GM12878 (cell line): ENCODE measurements around the gene SLC22A3. TPM values are rescaled to one million over a fixed set of nuclear protein-coding genes. Genes with fewer than 3 reads are reported as not detected.

Source experiments
- ATAC-seq: fragments of 200-7000 bp; cut with Tn5 transposase; 3 replicates; pipeline ENCODE4 v1.9.1; 2020; ENCODE audit warnings: mild to moderate bottlenecking, moderate library complexity
- BruUV-seq: library from RNA; stranded (reverse); fragments of 400-500 nt; replicated peaks from 2 replicates; lab custom pipeline; 2021; lab: Mats Ljungman, UMichigan
- CTCF ChIA-PET: fragments of 300-600 bp; sonication (Branson Sonifier 250); formaldehyde crosslinking; extraction: SDS; loops from one replicate; lab custom pipeline; 2021; ENCODE audit warnings: inconsistent platforms; lab: Yijun Ruan, JAX
- POLR2A ChIA-PET: fragments of 350-600 bp; formaldehyde crosslinking; extraction: SDS; loops from one replicate; lab custom pipeline; 2021; ENCODE audit warnings: inconsistent platforms; lab: Charles Lee
- RAD21 ChIA-PET: fragments of 300-600 bp; sonication (Branson Sonifier 250); formaldehyde crosslinking; loops from one replicate; lab custom pipeline; 2023; ENCODE audit warnings: antibody characterized with exemption; ENCODE audit not compliant: unreplicated experiment; lab: Charles Lee
- SMC1A ChIA-PET: fragments of 300-600 bp; sonication (Branson Sonifier 250); formaldehyde crosslinking; loops from one replicate; lab custom pipeline; 2023; ENCODE audit not compliant: unreplicated experiment, uncharacterized antibody; lab: Charles Lee
- DNase-seq: peaks from one replicate; pipeline ENCODE4 v3.0.0-alpha.2; 2011; ENCODE audit warnings: low read depth, low spot score
- FAIRE-seq: peaks from 3 replicates; lab custom pipeline; 2011; peaks lifted over from hg19 to GRCh38; lab: Jason Lieb, UNC
- H2AFZ ChIP-seq: 2 replicates; pipeline ENCODE4 v1.6.0; 2011; ENCODE audit warnings: low read depth, low read length, control low read depth; ENCODE audit not compliant: control insufficient read depth
- H3K27ac ChIP-seq: 2 replicates; pipeline ENCODE4 v1.5.1; 2011; ENCODE audit warnings: control low read depth; ENCODE audit not compliant: control insufficient read depth, insufficient read depth
- H3K27me3 ChIP-seq, 2 experiments: replicated peaks in 1 of 2; 2 replicates each; pipeline versions ENCODE4 v1.6.0 to v1.6.1; 2011; ENCODE audit warnings: low read length in 1 of 2; ENCODE audit not compliant: control insufficient read depth in 2 of 2, insufficient read depth in 2 of 2
- H3K36me3 ChIP-seq, 2 experiments: 2 replicates each; pipeline ENCODE4 v1.5.1; 2011; ENCODE audit warnings: low read length in 1 of 2; ENCODE audit not compliant: control insufficient read depth in 2 of 2, insufficient read depth in 2 of 2
- H3K4me1 ChIP-seq: 2 replicates; pipeline ENCODE4 v1.6.1; 2011; ENCODE audit warnings: mild to moderate bottlenecking, low read length, moderate library complexity, mixed read lengths; ENCODE audit not compliant: control insufficient read depth, insufficient read depth
- H3K4me2 ChIP-seq: 2 replicates; pipeline ENCODE4 v1.6.0; 2011; ENCODE audit warnings: control low read depth; ENCODE audit not compliant: control insufficient read depth, insufficient read depth
- H3K4me3 ChIP-seq: fragments of 200-600 bp; sonication (generic); 2 replicates; pipeline ENCODE4 v1.5.1; 2016
- H3K79me2 ChIP-seq: 2 replicates; pipeline ENCODE4 v1.6.0; 2011; ENCODE audit warnings: low read length; ENCODE audit not compliant: control insufficient read depth, insufficient read depth
- H3K9ac ChIP-seq: 2 replicates; pipeline ENCODE4 v1.8.0; 2011; ENCODE audit warnings: low read length, control low read depth, mixed read lengths; ENCODE audit not compliant: control insufficient read depth, insufficient read depth
- H3K9me3 ChIP-seq: replicated peaks from 3 replicates; pipeline ENCODE4 v1.5.1; 2011; ENCODE audit warnings: mild to moderate bottlenecking, low read length; ENCODE audit not compliant: control insufficient read depth, insufficient read depth
- H4K20me1 ChIP-seq: 2 replicates; pipeline ENCODE4 v1.6.0; 2011; ENCODE audit not compliant: control insufficient read depth, insufficient read depth
- BRCA1 ChIP-seq: IDR thresholded peaks from 2 replicates; pipeline ENCODE4 v1.6.1; 2011; ENCODE audit warnings: low read depth, low read length, improper control_type of control experiment
- CEBPB ChIP-seq, 2 experiments: fragments of 150-350 bp in 1 of 2; IDR thresholded peaks; 2 replicates each; pipeline ENCODE4 v1.6.1; 2012 to 2014; ENCODE audit warnings: low read depth in 2 of 2, low read length in 2 of 2, borderline replicate concordance in 1 of 2, inconsistent platforms in 1 of 2
- CREB1 ChIP-seq: IDR thresholded peaks from 2 replicates; pipeline ENCODE4 v1.6.1; 2012; ENCODE audit warnings: low read depth, mild to moderate bottlenecking, inconsistent platforms
- EED ChIP-seq: sonication (generic); IDR thresholded peaks from 2 replicates; pipeline ENCODE4 v1.6.1; 2016; ENCODE audit warnings: antibody characterized with exemption, low read depth
- HDAC6 ChIP-seq: fragments of 200-600 bp; sonication (generic); IDR thresholded peaks from one replicate; pipeline ENCODE4 v1.8.0; 2017; ENCODE audit warnings: antibody characterized with exemption; ENCODE audit not compliant: unreplicated experiment
- LARP7 ChIP-seq: fragments of 450-650 bp; IDR thresholded peaks from 2 replicates; pipeline ENCODE4 v1.6.1; 2017; ENCODE audit warnings: mild to moderate bottlenecking
- RAD21 ChIP-seq: IDR thresholded peaks from 2 replicates; pipeline ENCODE4 v1.6.1; 2011; ENCODE audit warnings: mild to moderate bottlenecking, low read depth, low read length, moderate library complexity; ENCODE audit not compliant: insufficient read depth
- RFX5 ChIP-seq: IDR thresholded peaks from 2 replicates; pipeline ENCODE4 v1.6.1; 2011; ENCODE audit warnings: low read depth, low read length, improper control_type of control experiment
- SMAD5 ChIP-seq: IDR thresholded peaks from 2 replicates; pipeline ENCODE4 v1.6.1; 2016; ENCODE audit warnings: antibody characterized with exemption, low read depth
- STAT3 ChIP-seq: IDR thresholded peaks from 2 replicates; pipeline ENCODE4 v1.6.1; 2011; ENCODE audit warnings: low read depth, low read length, improper control_type of control experiment
- TCF3 ChIP-seq: IDR thresholded peaks from 2 replicates; pipeline ENCODE4 v1.6.1; 2012; ENCODE audit warnings: low read depth, mild to moderate bottlenecking, low read length, borderline replicate concordance; ENCODE audit not compliant: insufficient read depth
- WGBS: methylation state at CpG from one replicate; pipeline ENCODE4 v1.1.6; 2016; ENCODE audit warnings: low lambda C conversion rate; ENCODE audit not compliant: insufficient replicate concordance, insufficient coverage; ENCODE audit errors: missing lambda C conversion rate; 5-methylcytosine and 5-hydroxymethylcytosine counted together
- in situ Hi-C: fragments of 300-500 bp; cut with MboI; formaldehyde crosslinking; loops from 9 replicates; pipeline ENCODE4 v1.14.3; 2018; ENCODE audit warnings: mixed read lengths
- intact Hi-C: fragments of 100-400 bp; cut with micrococcal nuclease; formaldehyde crosslinking; loops from one replicate; pipeline ENCODE4 v1.14.2; 2022; ENCODE audit not compliant: unreplicated experiment
- polyA plus RNA-seq, 11 experiments: library from polyadenylated mRNA; depleted of rRNA in 4 of 11; unstranded in 6 of 11; stranded (reverse) in 5 of 11; fragments of >200 nt; fragmentation: Nextera tagmentation in 4 of 11; fragmentation: Illumina TruSeq in 1 of 11; extraction: Ambion mirVana in 4 of 11; extraction: Trizol in 1 of 11; gene quantifications; 1 replicate in 1 of 11; 2 replicates in 10 of 11; pipeline versions ENCODE4 v1.2.1 to v1.2.3, GENCODE V29; 2011 to 2016; ENCODE audit warnings: inconsistent platforms in 2 of 11, missing spikeins in 2 of 11, low read depth in 1 of 11
- total RNA-seq, 4 experiments: library from RNA; depleted of rRNA in 3 of 4; stranded (reverse); fragments of >200 nt in 3 of 4; fragmentation: Illumina TruSeq in 1 of 4; extraction: Trizol in 1 of 4; gene quantifications; 2 replicates each; pipeline versions ENCODE4 v1.2.1 to v1.2.3, GENCODE V29; 2013 to 2021
- TF ChIP-seq, protein P1 (sequence below): IDR thresholded peaks from 2 replicates; pipeline ENCODE4 v1.6.1; 2012; ENCODE audit warnings: improper control_type of control experiment, low read depth, low read length; ENCODE audit not compliant: insufficient replicate concordance

Gene SLC22A3
- total and polyA plus RNA-seq, 10 of the 15 experiments (the other 5 are each of a cell fraction or from before 2014, with no cell fraction given), result 0.07 to 0.15 TPM; not detected in 8

DNA sequence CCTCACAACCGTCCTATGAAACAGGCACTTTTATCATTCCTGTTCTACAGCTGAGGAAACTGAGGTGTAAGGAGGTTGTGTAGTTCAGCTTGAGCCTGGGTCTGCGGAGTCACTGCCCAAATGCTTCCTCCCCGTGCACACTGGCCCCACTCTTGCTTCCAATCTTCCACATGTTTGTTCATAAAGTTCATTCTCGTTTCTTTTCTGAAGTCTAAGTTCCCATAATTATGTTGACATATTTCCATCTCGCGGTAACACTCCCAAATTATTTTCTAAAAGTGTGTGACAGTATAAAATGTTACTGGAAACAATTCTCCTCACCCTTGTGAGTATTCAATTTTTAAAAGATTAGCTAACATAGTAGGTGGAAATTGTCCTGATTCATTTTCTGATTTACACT lies 106.9 kb downstream of the SLC22A3 start (continued):
- TF ChIP-seq, protein P1, sequence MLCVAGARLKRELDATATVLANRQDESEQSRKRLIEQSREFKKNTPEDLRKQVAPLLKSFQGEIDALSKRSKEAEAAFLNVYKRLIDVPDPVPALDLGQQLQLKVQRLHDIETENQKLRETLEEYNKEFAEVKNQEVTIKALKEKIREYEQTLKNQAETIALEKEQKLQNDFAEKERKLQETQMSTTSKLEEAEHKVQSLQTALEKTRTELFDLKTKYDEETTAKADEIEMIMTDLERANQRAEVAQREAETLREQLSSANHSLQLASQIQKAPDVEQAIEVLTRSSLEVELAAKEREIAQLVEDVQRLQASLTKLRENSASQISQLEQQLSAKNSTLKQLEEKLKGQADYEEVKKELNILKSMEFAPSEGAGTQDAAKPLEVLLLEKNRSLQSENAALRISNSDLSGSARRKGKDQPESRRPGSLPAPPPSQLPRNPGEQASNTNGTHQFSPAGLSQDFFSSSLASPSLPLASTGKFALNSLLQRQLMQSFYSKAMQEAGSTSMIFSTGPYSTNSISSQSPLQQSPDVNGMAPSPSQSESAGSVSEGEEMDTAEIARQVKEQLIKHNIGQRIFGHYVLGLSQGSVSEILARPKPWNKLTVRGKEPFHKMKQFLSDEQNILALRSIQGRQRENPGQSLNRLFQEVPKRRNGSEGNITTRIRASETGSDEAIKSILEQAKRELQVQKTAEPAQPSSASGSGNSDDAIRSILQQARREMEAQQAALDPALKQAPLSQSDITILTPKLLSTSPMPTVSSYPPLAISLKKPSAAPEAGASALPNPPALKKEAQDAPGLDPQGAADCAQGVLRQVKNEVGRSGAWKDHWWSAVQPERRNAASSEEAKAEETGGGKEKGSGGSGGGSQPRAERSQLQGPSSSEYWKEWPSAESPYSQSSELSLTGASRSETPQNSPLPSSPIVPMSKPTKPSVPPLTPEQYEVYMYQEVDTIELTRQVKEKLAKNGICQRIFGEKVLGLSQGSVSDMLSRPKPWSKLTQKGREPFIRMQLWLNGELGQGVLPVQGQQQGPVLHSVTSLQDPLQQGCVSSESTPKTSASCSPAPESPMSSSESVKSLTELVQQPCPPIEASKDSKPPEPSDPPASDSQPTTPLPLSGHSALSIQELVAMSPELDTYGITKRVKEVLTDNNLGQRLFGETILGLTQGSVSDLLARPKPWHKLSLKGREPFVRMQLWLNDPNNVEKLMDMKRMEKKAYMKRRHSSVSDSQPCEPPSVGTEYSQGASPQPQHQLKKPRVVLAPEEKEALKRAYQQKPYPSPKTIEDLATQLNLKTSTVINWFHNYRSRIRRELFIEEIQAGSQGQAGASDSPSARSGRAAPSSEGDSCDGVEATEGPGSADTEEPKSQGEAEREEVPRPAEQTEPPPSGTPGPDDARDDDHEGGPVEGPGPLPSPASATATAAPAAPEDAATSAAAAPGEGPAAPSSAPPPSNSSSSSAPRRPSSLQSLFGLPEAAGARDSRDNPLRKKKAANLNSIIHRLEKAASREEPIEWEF, result no peak
- TF ChIP-seq STAT3, result no peak
- TF ChIP-seq LARP7, result no peak
- TF ChIP-seq EED, result no peak
- TF ChIP-seq BRCA1, result no peak

DNA sequence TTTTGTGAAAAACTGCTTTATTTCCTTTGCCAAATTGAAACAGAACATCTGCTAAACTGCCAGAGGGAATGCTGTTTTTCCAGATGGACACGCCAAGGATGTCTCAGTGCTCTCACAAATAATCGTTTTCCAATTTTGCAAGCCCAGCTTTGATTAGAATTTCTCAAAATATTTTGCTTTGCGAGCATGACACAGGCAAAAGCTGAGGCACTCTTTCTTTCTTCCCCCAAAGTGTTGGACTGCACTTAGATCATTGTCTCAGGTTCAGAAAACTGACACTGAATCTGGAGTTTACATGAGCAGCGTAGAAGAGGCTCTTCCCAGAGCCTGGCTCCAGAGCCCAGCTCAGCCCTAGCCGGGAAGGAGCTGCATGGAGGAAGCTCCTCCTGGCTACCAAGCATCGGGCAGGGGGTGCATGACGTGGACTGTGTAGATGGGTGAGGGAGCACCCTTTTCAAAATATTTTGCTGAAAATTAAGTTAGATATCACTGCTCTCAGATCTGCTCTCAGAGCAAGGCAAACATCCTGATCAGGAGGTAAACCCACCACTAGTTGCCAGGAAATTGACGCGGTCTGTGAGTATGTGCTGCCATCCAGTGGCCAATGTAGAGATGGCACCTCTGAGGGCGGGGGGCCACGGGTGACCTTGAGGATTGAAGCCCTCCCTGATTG lies 107.5 kb downstream of the SLC22A3 start:
- intact Hi-C loops (loop anchor here (1.0 to 5.0 kb wide), 3 partner anchors 80 to 588 kb away; no protein-coding TSS in a partner anchor), in situ Hi-C loops (loop anchor here (5.0 to 25.0 kb wide), 4 partner anchors 82 to 743 kb away; no protein-coding TSS in a partner anchor)
- H3K4me1 ChIP-seq, result no peaks in the 10 kb centered on the region
- H3K9ac ChIP-seq, result no peak overlapping the region
- H2AFZ ChIP-seq, result no peak overlapping the region
- no TSS peak for BruUV-seq
- ChIA-PET SMC1A (interaction anchor here (0.7 to 2.2 kb wide), 10 partner anchors 23 to 822 kb away, joined by 3 to 23 read pairs (median 4); no protein-coding TSS in a partner anchor), RAD21 (interaction anchor here (0.7 to 1.7 kb wide), 11 partner anchors 8 to 762 kb away, joined by 3 to 16 read pairs (median 3); no protein-coding TSS in a partner anchor), POLR2A (no interaction called here), CTCF (interaction anchor here (0.7 to 3.1 kb wide), 19 partner anchors 8 to 735 kb away, joined by 3 to 49 read pairs (median 4); no protein-coding TSS in a partner anchor)
- peak; percentile 57 for FAIRE-seq
- H3K4me3 ChIP-seq, result no peak overlapping the region
- H3K27me3 ChIP-seq, result no peaks in the 10 kb centered on the region; a peak in 1 of 4 replicates
- no peak overlapping the region for H3K4me2 ChIP-seq
- WGBS, result 18% methylated on average over 11 of the region's 11 CpGs
- ATAC-seq, result peak; percentile 90
- H3K36me3 ChIP-seq, result no peaks in the 10 kb centered on the region
- H3K9me3 ChIP-seq, result no peaks in the 10 kb centered on the region
- no peaks in the 10 kb centered on the region for H3K79me2 ChIP-seq
- no peaks in the 10 kb centered on the region for H4K20me1 ChIP-seq
- DNase-seq, result peak; percentile 5
- no peak overlapping the region for H3K27ac ChIP-seq
- TF ChIP-seq TCF3 (no peak), HDAC6 (no peak), CEBPB (IDR thresholded peaks at IDR 0.05; ENCODE audit: borderline replicate concordance in 1 of 2, low read depth in 2 of 2, low read length in 2 of 2) (no peak), RAD21 (peak; percentile 98), RFX5 (no peak), SMAD5 (no peak), CREB1 (no peak)
- TF ChIP-seq, protein P1, result no peak
